ENCODE data around the gene PSPN.

The PSPN gene, protein sequence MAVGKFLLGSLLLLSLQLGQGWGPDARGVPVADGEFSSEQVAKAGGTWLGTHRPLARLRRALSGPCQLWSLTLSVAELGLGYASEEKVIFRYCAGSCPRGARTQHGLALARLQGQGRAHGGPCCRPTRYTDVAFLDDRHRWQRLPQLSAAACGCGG
- long read RNA-seq, donor 1, transcript PSPN-202 (1 exons, 3,911 nt) = major isoform, 14 of 14 reads
- long read RNA-seq, donor 1, partial matches to known transcripts = 0 of 14 reads
- long read RNA-seq, donor 1, other reads (novel, unspliced or antisense) = 0 of 14 reads
- long read RNA-seq, donor 2, transcript PSPN-202 (1 exons, 3,911 nt) = major isoform, 8 of 8 reads
- long read RNA-seq, donor 2, partial matches to known transcripts = 0 of 8 reads
- long read RNA-seq, donor 2, other reads (novel, unspliced or antisense) = 0 of 8 reads
- long read RNA-seq, donor 3, transcript PSPN-202 (1 exons, 3,911 nt) = major isoform, 10 of 10 reads
- long read RNA-seq, donor 3, partial matches to known transcripts = 0 of 10 reads
- long read RNA-seq, donor 3, other reads (novel, unspliced or antisense) = 0 of 10 reads
- long read RNA-seq, donor 4, transcript PSPN-202 (1 exons, 3,911 nt) = major isoform, 24 of 24 reads
- long read RNA-seq, donor 4, partial matches to known transcripts = 0 of 24 reads
- long read RNA-seq, donor 4, other reads (novel, unspliced or antisense) = 0 of 24 reads
- long read RNA-seq, donor 5, transcript PSPN-202 (1 exons, 3,911 nt) = major isoform, 17 of 17 reads
- long read RNA-seq, donor 5, partial matches to known transcripts = 0 of 17 reads
- long read RNA-seq, donor 5, other reads (novel, unspliced or antisense) = 0 of 17 reads
- long read RNA-seq, donor 6, transcript PSPN-202 (1 exons, 3,911 nt) = major isoform, 19 of 19 reads
- long read RNA-seq, donor 6, partial matches to known transcripts = 0 of 19 reads
- long read RNA-seq, donor 6, other reads (novel, unspliced or antisense) = 0 of 19 reads
- long read RNA-seq, donor 7 = 0 reads
- long read RNA-seq, donor 8, transcript PSPN-202 (1 exons, 3,911 nt) = major isoform, 15 of 15 reads
- long read RNA-seq, donor 8, partial matches to known transcripts = 0 of 15 reads
- long read RNA-seq, donor 8, other reads (novel, unspliced or antisense) = 0 of 15 reads

DNA sequence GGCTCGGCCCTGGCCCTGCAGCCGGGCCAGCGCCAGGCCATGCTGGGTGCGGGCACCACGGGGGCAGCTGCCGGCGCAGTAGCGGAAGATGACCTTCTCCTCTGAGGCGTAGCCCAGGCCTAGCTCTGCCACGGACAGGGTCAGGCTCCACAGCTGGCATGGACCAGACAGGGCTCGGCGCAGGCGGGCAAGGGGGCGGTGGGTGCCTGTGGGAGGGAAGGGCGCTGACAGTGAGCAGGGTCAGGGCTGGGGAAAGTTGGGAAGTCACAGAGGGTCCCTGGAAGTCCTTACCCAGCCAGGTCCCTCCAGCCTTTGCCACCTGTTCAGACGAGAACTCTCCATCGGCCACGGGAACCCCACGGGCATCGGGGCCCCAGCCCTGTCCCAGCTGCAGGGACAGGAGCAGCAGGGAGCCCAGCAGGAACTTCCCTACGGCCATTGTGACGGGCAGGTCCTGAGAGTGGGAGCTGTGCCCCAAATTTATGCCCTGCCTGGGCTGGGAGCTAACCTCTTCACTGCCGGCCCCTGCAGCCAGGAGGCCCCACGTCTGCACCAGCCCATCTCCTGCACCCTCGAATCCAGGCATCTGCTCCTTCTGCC, at the start of gene PSPN:
PSPN (minus strand) TSS at position 523 of the 600 bp plus-strand sequence; CDS start at position 439, 84 bp downstream.
- no peak for DNase-seq

DNA sequence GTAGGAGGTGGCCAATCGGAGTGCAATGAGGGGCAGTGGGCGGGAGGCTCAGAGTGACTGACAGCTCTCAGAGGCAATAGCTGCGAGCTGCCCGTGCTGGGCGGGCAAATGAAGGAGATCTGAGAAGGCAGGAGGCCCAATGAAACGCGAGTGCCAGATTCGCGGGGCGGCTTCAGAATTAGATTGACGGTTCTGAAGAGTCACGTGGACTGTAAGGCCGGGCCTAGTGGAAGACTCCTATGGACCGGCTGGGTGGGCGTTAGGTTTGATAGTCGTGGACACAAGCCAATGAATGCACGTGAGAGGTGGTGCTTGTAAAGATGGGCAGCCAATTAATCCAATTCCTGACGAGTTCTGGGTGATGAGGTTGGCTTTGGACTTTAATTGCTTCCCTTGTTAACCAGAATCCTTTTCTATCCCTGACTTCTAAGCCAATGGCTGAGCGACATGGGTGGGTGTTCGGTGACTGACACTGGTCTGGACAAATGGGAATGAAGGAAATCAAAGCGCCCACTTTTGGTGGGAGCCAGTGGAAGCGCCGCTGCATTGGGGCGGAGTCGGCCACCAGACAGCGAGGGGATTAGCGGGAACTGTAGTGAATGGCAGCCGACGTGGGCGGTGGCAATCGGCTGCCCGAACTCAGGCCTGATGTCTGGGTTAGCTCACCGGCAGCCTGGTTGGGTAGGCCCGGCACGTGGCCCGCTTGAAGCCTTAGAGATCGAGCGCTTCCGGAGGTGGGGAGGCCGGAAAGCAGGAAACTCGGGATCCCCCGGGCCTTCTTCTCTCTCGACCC, 49.4 kb upstream of the PSPN start:
- peak; percentile 90 for DNase-seq

DNA sequence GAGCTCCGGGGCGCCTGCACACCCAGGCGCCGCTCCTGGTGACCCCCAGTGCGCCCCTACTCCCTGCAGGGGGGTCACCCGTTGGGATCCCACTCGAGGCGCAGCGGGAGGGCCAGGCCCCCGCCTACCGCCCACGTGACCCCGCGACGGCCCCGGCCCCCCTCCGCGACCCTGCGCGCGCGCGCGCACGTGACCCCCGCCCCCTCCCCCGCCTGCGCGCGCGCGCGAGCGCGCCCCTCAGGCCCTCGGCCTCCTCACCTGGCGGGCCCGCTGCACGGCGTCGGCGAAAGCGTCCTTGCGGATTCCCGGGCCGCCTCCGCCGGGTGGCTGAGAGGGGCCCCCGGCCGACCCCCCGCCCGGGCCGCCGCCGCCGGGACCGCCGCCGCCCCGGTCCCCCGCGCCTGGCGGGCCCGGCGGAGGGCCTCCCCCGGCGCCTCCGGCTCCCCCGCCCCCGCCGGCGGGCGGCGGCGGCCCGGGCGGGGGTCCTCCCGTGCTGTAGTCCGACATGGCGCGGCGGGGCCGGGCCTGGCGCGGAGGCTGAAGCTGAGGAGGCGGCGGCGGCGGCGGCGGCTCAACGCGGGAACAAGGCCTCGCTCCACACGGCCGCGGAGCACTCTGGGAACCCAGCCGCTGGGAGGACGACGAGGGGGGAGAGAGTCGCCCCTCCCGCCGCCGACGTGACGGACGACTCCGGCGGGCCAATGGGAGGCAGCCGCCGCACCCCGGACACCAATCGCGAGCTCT, 48.6 kb upstream of the PSPN start, which contains the start of gene KHSRP:
KHSRP (minus strand) TSS at position 617 of the 744 bp plus-strand sequence; CDS start at position 507, 110 bp downstream.
- DNase-seq = no peak

DNA sequence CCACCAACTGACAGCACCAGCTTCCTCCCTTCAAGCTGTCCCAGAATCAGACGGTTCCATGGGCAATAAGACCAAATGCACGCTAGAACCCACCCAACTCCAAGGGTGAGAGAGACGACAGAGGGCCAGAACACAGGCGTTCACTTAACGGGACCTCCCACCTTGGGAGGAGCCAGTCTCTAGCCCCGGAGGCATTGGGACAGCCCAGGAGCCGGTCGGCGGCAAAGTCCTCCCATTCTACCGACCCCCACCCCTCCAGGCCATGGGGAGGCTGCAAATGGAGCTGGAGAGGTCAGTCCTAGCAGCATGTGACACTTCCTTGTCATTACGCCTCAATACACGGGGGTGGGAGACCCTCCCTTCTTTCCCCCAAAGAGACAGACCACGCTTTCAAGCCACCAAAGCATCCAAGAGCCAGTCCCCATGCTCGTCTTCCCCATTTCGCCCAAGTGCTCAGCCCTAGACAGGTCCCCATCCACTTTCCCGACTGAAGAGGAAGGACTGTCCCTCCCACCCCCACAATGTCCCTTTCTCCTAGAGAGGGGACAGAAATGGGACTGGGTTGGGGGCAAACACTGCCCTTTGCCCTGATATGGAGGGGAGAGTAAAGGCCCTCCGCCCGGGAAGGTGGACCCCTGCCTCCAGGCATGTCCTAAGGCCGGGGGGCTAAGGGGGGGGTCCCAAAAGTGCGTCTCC, 47.9 kb upstream of the PSPN start:
- DNase-seq = peak; percentile 52

DNA sequence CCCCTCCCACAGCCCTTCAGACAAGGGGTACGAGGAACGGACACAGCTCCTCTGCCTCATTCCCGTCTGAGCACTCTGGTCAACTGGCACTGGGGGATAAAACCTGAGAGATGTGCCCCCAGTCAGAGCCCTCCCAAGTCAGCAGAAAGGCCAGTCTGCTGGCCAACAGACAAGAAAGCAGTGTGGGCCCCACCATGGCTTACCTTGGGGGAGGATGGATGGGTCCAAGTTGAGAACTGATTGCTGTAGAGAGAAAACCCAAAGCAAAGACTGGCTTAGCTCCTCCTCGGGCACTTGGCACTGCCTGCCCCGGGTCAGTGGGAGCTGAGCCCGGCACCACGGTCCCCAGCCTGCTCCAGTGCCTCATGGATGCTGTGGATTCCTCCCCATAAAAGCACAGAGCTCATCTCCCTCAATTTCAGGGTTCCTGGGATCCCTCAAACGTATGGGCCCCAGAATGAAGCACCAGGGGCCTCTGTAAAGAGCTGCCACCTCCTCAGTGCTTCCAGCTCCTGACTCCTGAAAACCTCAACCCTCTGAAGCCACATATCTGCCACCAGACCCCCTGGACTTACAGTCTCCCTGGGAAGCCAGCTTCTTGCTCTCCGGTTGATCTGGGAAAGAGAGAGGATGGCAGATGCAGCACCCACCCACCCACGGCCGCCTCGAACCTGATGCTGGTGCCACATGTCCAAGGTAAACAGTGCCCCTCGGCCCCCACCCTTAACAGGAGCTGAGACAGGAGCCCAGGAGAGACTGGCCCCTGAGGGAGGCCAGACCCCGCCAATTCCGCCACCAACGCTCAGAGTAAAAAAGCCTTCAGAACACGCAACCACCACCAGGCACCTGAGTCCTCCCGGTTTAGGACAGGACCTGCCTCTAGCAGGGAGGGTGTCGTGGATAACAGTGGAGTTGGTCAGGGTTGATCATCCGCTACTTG, 45.6 kb upstream of the PSPN start:
- DNase-seq = no peak

DNA sequence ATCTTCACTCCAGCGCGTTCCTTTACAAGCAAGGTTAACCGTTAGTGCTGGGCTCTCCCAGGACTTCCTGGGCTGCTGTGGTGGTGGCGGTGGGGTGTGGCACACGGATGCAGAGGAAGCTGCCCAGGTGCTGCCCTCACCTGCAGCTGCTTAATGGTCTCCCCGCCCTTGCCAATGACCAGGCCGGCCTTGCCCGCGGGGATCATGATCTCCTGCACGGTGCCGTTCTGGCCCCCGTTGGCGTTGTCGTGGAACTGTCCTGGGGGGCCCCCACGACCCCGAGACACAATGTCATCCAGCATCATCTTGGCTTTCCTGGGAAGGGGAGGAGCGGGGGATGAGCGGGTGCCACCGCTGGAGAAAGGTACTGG, 42.8 kb upstream of the PSPN start:
- no peak for DNase-seq

DNA sequence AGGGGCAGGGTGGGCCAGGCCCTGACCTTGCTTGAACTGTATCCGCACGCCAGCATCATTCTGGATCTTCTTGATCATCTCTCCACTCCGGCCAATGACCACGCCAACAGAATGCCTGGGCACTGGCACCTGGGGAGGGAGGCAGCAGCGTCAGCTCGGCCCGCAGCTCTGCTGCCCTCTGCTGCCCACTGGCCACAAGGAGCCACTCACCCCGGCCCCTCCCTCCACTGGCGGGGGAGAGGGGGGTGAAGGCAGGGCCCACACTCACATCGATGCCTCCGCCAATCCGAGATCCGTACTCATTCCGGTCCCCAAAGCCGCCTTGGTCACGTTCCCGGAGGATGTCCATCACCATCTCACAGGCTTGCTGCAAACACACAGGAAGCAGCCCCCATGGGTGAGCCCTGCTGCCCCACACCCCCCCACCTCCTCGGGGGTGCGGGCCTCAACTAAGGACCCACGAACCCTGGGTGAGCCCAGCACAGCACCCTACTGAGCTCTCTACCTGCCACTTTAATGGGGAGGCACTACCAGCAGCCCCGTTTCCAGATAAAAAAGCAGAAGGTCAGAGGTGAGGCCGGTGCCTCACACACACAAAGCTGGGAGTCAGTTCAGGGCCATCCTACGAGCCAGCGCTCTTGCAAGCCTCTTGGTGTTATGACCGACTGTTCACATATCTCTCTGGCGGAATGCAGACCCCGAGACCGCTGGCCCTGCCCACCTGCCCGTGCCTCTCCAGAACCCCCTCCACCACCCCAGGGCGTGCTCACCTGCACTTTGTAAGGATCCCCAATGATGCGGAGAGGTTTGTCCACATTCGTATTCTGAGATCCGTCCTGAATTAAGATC, 42.2 kb upstream of the PSPN start:
- DNase-seq = no peak

DNA sequence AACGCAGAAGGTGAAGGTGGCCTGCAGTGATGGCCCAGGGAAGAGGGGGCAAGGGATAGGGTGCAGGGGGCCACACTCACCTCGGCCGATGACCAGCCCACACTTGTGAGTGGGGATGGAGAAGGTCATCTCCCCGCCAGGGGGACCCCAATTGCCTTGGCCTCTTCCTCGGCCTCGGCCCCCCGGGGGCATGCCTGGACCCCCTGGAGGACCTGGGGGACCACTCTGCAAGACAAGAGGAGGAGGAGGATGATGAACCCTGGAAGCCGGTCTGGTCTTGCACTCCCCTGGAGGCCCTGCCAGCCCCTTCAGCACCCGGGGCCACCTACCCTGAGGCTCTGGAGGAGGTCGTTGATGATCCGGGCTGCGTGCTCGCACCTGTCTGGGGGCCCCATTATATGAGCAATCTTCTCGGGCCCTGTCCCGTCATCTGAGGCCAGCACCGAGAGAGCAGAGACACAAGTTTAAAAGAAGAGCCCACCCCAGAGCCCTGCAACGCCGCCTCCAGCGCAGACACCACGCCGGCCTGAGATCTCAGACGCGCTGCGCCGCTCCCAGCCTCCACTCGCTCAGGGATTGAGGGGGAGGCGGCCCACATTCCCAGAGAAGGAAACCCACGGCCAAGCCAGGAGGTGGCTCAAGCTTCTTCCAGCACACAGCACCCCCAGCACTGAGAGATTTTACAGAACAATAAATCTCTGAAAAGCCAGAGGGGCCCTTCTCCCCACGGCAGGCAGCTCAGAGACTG, 41.1 kb upstream of the PSPN start:
- no peak for DNase-seq

DNA sequence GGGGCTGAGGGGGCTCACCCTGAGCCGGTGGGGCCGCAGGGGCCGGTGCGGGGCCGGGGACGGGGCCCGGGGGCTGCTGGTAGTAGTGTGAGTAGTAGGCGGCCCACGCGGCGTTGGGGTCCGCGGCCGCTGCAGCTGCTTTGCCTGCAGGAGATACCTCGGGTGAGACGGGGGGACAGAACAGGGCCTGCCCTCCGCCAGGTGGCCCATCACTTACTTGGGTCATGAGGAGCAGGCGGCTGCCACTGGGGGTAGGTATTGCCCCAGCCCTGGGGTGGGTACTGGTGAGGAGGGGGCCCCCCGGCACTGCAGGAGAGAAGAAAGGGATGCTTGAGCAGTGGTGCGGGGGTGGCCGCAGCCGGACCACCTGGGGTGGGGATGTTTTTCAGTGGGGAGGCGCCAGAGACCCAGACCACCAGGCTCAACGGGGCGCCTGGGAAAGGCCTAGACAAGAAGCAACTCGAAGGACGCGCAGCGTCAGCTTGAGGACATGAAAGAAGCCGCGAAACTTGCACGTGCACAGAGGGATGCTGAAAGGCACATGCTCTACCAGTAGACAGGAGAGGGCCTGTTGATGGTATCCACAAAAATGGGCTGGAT, 40.0 kb upstream of the PSPN start:
- no peak for DNase-seq

DNA sequence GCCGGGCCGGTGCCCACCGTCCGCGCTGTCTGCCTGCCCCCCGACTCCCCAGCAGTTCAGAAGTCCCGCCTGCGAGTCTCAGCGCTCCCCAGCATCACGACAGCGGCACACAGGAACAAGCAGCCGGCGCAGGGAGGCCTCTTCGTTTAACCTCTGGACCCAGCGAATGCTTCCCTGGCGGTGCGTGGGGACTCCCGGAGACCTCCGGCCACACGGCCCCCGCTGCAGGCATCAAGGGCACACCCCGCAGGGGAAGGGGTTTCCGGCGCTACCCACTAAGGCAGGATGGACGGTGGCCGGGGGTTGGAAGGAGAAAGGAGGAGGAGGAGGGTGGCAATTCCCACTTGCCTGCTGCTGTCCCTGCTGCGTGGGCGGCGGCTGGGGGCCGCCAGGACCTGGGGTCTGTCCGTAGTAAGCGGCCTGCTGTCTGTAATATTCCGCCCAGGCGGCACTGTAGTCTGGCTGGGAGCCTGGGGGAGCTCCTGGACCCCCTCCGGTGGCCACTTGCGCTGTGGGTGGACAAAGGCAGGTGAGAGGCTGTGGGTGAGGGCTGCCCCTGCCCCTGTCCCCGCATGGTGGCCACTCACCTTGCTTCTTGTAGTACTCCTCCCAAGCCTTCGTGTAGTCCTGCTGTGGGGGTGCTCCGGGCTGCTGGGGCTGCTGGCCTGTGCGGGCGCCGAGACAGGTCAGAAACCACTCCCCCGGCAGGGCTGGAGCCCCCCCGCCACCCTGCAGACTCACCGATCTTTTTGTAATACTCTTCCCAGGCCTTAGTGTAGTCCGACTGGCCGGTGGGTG, 39.3 kb upstream of the PSPN start:
- no peak for DNase-seq

DNA sequence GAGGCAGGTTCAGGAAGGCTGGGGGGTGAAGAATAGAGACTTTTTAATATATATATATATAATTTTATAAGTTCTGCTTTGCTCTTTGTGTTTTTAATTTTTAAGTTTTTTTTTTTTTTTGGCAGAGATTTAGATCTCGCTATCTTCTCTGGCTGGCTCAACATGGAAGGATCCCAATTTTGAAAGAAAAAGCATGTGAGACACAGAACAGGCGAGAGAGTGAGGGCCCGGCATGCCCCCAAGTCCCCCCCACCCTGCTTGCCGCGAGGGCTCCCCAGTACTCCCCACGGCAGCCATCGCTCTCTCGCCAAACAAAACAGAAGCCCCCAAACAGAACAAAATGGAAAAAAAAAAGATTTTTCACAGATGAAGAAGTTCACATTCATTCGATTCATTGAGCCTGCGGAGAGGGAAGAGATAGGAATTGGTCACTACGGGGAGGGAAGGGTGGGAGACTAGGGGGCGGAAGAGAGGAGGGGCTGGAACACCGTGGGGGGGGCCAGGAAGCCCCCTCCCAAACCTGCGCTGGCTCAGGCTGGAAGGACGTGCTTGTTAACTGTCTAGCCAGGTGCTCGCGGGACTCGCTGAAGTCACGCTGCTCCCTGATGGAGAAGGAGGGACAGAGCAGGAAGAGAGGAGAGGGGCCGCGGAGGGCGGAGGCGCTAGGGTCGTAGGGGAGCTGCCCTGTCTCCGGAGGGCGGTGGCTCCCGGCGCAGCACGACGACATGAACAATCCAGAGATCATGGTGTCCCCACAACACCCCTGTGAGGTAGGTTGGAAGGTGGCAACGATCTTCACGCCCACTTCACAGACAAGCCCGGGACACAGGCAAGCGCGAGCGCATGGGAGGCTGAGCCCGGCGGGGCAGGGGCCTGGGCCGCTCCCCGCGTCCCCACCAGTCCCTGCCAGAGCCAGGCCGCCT, 38.2 kb upstream of the PSPN start:
- peak; percentile 23 for DNase-seq

DNA sequence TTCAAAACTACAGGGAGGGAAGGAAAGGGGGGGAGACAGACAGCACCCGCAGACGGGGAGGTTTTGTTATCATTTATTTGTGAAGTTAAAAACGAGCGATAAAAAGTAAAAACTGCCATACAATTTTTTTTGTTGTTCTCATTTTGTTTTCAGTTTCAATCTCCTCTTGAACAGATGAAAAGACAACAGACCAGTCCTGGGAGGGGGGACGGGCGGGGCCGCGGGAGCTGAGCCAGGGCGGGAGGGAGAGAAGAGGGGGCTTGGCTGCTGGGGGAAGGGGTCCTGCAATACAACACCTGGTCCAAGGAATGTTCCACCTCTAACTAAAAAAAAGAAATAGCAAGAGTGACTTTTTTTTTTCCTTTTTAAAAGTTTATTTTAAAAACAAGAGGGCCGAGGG, 37.6 kb upstream of the PSPN start:
- DNase-seq = no peak

DNA sequence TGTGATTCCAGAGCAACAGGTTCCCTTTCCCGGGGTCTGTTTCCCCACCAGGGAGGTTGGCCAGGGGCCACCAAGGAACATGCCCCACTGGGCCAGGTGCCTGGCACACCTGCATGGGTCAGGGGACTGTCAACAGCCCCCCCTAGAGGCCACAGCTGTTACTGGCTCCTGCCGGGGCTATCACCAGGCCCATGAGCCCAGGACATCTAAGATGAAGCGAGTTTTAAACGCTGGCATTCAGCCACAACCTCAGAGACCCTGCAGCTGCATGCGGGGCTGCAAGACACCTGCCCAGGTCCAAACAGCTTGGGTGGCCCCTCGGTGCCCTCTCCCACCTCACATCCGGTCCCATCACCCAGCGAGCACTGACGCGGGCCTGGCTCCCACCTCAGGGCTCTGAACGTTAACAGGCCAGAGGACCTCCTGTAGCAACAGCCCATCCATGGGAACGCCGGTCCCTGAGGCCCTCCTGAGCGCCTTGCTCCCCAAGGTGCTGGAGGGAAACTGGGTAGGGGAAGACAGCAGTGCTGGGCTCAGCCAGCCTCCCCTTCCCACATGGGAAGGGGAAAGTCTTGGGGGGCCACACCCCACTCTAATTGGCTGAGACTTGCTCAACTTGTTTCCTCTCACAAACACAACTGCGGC, 36.8 kb upstream of the PSPN start:
- DNase-seq = peak; percentile 47

DNA sequence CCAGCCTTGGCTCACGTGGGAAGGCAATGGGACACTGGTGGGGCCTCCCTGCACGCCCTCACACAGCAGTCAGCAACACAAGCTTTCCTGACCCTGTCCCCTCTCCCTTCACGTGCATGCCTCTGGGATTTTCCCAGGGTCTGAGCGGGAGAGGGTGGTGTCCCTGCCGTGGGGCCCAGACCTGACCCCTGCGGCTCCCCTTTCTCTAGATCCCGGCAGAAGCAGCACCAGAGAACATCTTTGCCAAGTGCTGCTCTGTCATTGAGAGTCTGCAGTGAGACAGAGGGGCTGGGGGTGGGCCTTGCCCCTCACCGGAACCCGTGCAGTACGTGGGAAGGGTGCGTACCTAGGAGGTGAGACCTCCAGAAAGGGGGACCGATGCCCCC, 36.3 kb upstream of the PSPN start:
- DNase-seq = no peak

All from right kidney (tissue), 9 donors.